Measurements from ENCODE around the gene CYTH4.

Gene CYTH4

DNA sequence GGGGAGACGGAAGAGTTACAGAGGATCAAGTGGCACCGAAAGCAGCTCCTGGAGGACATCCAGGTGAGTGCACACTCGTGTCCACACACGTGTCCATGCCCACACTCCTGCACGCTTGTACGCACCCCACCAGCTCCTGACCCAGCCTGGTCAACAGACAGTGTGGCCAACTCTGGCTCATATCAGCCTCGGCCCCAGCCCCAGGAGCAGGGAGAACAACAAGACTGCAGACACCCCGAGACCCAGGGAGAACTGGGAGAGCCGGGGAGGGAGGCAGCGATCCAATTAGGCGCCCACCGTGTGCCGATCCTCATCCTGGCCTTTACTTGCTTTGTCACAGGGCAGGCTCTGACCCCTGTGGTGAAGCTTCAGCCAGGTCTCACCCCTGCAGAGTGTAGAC lies 10.3 kb downstream of the CYTH4 start:
- DNase-seq: no peak

DNA sequence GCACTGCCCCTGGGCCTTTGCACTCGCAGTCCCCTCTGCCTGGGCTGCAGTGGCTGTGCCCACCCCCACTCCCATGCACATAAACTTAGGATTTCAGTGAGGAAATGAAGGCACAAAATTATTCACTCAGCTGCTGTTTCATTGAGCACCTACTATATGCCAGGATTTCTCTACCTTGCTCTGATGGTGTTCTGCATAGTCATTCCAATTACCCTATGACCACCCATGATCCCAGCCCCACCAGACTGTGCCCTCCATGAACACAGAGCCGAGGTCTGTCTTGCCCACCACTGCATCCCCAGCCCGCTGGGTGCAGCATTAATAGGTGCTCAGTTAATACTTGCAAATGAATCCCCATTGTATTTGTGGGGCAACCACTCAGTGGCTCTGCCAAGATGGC lies 10.9 kb downstream of the CYTH4 start:
- no peak for DNase-seq

DNA sequence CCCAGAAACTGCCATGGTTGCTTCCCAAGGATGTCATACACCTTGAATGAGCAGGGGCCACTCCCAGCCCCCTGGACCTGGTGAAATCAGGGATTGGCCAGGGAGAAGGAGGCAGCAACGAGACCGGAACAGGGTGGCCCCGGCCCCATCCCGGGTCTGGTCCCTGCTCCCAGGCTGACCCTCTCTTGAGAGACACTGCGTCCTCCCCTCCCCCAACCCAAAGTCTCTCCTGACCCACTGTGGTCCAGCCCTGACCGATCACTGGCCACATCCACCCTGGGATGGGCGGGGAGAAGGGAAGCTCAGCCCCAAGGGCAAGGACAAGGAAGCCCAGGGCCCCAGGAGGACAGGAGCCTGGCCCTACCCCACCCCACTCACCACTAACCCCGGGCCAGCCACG lies 12.4 kb downstream of the CYTH4 start:
- DNase-seq: no peak

DNA sequence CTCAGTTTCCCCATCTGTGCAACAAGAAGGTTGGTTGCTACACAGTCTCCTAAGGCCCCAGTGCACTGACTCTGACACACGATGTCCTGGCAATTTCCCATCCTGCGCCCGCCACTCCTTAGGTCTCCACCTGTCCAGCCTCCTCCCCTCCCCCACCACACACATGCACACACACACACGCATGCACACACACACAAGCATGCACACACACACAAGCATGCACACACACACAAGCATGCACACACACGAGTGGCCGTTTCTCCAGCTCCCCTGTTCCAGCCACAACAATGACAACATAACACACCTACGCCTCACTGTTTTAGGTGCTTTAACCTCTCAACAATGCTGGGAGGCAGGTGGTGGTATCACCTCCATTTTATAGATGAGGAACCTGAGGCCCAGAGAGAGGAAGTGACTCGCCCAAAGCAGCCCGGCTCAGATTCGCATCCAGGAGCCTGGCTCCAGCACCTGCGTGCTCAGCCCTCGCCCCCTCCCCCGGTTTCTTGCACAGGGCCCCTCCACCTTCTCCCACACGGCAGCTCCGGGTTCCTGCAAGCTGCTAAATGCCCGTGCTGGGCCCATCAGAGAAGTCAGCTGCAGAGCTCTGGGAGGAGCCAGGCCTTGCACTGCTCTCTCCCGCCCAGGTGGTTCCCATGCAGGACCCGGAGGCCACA lies 13.0 kb downstream of the CYTH4 start:
- no peak for DNase-seq

DNA sequence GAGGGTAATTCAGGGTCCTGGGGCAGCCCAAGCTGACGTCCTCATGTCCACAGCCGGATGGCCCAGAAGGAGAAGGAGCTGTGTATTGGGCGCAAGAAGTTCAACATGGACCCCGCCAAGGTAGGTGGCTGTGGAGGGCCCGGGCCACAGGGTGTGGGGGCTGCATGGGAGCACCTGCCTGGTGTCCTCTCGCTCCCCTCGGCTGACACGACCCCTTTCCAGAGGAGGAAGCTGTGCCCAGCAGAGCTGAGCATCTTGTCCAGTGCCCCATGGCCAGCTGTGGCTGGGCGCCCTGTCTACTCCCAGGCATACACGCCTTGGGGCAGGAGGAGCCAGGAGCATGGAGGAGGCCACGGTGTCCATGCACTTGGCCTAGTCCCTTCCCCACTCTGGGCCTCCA lies 13.6 kb downstream of the CYTH4 start:
- DNase-seq: no peak

DNA sequence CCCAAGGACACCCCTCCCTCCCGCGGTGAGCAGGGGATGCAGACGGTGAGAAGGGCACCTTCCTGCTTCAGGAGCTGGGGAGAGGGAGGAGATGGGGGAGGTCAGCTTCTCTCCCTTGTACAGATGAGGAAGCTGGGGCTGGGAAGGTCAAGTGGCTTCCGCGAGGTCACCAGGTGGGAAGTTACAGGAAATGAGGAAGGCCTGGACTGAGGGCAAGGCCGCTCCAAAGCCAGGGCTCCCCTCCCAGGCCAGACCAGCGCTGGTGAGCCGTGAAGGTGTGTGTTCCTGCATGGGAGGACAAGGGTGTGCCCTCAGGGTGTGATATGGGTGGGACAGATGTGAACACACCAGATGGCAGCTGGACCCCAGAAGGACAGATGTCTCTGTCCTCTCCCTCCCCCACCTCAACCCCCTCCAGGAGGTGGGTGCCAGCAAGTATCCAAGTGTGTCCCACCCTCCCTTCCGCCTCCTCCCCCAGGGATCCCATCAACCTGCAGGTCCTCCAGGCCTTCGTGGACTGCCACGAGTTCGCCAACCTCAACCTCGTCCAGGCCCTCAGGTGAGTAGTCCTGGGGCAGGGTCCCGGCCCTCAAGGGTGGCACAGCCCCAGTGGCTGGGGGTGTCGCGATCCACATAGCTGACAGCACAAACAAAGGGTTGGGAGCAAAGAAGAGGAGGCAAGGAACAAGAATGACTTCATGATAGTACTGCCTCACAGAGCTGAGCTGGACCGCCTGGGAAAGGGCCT lies 16.6 kb downstream of the CYTH4 start:
- no peak for DNase-seq

DNA sequence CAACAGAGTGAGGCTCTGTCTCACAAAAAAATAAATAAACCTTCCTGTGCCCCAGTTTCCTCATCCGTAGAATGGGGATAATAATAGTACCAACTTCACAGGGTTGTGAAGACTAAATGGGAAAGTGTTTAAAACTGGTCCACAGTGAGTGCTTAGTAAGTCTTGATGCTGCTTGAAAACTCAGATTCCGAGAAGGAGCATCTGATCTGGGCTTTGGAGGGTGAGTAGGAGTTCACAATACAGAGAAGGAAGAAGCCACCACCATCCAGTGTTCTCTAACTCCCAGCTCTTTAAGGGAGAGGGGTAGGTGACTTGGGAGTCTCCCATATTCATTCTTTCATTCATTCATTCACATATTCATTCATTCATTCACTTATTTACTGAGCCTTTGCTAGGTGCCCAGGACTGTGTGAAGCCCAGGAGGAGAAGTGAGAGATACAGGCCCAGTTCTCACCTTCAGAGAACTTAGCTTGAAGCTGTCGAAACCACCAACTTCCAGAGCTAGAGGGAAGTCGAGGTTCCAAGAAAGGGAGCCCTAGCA lies 17.7 kb downstream of the CYTH4 start:
- DNase-seq: no peak

DNA sequence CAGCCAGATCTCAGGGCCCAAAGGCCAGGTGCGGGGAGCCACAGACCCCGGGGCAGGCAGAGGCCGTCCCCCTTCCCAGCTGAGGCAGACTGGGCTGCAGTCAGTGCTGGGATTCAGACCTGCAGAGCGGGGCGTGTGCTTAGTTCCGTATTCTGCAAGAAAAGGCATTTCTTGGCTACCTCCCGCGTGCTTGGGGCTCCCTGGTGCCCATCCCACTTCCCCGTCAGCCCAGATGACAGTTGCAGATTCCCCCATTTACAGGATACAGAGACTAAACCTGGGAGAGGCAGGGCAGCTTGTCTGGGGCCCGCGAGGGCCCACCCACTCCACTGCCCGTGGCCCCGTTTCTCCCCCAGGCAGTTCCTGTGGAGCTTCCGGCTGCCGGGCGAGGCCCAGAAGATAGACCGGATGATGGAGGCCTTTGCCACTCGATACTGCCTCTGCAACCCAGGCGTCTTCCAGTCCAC lies 18.3 kb downstream of the CYTH4 start:
- DNase-seq: no peak

DNA sequence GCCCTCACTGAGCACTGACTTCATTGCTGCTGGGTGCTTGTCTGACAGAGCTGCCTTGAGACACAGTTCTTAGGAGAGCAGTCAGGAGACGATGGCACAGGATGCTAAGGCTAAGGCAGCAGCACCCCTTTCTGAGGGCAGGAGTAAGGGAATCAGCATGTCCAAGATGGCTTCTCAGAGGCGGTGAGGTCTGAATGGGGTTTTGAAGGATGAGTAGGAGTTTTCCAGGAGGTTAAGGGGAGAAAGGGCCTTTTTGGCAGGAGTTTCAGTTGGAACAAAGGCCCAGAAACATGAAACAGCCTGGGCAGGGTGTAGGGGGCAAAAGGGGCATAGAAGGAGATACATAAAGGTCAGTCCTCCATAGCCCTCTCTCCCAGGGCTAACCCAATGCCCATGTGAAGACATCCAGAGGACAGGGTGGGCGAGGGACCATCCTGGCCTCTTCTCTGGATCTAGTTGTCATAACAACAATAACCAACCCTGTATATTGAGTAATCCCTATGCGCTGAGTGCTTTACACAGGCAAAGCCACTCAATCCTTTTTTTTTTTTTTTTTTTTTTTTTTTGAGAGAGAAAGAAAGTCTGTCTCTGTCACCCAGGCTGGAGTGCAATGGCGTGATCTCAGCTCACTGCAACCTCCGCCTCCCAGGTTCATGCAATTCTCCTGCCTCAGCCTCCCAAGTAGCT lies 19.0 kb downstream of the CYTH4 start:
- no peak for DNase-seq

DNA sequence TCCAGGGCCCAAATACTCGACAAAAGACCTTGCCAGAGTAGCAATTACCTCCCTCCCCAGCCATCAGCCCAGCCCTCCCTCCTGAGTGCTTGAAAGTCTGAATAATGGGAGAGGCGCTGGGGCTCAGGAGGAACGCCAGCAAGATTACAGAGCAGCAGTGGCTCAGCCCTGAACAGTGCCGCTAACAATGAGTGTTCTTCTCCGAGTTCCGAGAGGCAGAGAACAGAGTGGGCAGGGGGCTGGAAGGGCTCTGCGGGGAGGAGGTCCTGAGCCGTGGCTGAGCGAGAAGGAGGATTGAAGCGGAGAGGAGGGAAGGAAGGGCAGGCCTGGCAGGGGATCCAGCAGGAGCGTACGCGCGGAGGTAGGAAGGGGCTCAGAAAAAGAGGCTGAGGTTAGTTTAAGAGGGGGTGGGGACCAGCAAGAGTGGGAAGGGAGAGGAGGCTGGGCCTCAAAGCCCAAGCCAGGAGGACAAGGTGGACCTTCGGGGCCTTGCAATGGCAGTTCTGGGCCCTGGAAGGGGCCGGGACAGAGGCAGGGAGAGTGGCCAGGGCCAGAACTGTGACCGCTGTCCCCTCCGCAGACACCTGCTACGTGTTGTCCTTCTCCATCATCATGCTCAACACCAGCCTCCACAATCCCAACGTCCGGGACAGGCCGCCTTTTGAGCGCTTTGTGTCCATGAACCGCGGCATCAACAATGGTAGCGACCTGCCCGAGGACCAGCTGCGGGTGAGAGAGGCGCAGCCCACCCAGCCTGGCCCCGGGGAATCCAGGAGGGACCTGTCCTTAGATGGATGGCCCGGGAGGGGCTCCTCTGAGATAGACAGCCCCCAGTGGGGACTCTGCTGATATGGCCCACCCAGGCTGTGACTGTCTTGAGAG lies 20.6 kb downstream of the CYTH4 start:
- DNase-seq: no peak

DNA sequence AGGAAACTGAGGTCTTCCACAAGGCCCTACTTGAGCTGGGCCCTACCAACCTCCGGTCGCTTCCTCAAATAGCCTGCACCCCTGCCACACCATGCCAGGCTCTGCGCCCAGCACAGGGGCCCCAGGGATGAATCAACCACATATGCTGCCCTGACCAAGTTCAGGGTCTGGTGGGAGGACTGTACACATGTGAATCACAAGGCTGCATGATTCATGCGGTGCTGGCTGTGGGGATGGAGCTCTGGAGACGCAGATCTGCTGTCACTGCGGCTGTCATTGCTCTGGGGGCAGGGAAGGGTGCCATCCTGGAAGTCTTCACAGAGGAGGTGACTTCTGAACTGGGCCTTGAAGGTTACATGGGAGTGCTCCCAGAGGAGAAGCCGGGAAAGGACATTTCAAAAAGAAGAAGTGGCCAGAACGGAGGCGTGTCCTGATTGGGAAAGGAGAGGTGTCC lies 21.5 kb downstream of the CYTH4 start:
- DNase-seq: no peak

DNA sequence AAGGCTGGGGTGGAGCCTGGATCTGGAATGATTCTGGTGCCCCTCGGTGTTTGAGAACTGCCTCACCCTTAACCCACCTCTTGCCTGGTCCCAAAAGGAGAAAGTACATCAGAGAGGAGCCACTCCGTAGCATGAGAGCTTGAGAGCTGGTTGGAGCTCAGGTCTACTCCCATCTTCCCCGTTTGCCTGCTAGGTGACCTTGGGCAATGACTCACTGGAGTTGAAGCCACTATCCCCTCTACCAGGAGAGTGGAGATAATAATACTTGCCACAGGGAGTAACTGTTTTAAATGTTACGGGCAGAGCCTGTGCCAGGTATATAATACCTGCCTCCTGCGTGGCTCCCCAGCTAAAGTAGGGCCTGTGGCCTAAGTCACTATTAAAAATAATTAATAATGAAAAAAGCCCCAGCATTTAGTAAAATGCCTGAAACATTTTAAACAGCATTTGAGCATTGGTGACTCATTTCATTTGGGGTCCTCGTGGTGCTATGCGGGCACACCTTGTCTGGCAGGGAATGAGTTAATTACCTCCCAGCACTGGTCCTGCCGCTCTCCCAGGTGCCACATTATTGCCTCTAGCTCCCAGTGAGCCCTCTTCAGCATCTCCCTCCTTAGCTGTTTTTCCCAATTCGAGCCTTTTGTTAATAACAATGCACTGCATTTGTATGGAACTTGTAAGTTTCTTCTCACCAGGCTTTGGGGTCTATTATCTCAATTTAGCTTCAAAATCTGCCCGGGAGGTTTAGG lies 22.5 kb downstream of the CYTH4 start:
- DNase-seq: no peak

DNA sequence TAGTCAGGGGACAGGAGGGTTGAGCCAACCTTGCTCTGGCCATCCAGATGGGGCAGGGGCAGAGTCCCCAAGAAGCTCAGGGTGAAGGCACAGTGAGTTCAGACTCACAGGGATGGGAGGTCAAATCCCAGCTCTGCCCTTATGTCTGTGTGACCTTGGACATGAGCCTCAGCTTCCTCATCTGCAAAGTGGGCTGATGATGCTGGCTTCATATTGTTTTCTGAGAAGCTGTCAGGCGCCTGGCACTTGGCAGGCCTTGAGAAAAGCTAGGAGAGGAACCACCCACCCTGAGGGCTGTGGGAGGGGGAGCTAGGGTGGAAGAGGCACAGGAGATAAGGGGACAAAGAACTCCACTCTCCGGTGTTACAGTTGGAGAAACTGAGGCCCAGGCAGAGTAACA lies 23.6 kb downstream of the CYTH4 start:
- no peak for DNase-seq

DNA sequence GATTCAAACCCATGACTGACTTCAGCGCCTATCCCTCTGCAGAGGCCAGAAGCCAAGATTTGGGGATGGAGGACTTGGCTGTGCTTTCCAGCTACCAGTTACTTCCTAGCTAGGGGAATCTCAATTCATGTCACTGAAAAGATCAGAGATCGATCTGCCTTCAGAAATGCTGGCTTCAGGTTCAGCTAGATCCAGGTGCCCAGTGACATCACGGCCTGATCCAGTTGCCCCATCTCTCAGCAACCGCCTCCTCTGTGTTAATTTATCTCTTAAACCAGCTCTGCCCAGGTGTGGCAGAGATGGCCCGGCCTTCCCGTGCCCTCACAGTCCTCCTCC lies 24.2 kb downstream of the CYTH4 start:
- no peak for DNase-seq

DNA sequence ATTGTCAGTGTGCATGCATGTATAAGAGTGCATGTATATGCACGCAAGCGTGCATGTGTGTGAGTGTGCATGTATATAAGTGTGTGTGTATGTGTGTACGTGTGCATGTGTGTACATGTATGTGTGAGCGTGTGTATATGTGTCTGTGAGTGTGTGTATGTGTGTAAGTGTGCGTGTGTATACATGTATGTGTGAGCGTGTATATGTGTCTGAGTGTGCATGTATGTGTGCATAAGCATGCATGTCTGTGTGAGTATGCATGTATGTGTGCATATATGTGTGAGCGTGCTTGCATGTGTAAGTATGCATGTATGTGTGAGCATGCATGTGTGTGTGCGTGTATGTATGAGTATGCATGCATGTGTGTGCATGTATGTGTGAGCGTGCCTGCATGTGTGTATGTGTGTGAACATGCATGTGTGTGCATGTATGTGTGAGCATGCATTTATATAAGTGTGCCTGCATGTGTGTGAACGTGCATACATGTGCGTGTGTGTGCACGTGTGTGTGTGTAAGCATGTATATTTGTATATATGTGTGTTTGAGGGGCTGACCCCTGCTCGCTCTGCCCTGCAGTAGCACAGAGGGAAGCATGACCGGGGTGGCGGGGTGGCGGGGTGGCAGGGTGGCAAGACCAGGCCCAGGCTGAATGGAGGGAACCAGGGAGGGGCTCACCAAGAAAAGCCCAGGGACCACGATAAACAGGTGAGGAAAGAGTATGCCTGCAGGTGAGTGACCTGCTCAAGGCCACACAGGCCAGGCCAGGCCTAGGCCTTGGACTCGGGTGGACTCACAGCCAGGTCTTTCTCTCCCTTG lies 26.3 kb downstream of the CYTH4 start:
- DNase-seq: no peak

DNA sequence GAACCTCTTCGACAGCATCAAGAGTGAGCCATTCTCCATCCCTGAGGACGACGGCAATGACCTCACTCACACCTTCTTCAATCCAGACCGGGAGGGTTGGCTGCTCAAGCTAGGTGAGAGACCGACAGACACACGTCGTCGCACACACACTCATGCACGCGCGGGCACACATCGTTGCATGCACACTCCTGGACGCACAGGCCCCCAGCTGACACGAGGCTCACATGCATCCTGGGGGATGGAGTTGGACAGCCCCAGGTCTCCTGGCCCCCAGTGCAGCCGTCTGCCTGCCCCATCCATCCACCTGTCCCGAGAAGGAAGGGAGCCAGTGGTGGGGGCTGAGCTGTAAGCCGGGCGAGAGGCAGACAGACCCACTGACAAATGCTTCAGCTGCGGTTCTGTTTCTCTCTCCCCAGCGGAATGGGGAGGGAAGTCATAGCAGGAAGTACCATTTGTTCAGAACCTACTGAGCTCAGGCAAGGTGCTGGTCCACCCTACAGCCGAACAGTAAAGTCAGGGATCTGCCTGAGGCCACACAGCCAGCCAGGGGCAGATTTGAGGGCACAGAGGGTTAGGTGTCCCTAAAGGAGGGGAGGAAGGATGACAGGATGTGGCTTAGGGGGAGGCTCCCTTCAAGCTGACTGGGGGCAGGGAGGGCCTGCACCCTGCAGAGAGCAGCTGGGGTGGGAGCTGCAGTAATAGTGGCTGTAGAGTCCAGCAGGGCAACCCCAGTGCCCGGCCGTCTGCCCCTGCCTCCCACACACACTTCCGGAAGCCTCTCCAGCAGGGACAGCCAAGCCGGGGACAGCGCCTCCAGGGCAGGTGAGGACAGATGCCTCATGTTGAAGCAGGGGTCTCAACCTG lies 27.1 kb downstream of the CYTH4 start:
- no peak for DNase-seq

DNA sequence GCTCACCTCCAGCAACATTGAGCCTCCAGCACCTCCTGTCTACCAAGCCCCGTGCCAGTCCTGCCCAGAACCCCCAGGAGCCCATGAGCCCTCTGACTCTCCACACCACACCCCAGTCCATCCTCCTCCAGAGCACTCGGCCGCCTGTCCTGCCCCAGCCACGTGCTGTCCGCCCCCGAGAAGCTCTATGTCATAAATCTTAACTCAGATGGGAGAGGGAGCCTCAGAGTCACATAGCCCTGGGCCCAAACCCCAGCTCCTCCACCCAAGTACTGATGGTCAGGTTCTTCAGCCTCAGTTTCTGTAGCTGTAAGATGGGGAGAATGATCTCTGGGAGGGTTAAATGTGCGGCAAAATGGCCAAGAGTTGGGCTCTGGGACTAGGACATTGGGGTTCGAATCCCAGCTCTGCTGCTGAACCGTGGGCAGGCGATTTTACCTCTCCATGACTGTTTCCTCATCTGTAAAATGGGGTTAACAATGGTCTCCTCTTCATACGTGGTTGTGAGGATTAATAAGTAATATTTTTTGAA lies 27.8 kb downstream of the CYTH4 start:
- no peak for DNase-seq

DNA sequence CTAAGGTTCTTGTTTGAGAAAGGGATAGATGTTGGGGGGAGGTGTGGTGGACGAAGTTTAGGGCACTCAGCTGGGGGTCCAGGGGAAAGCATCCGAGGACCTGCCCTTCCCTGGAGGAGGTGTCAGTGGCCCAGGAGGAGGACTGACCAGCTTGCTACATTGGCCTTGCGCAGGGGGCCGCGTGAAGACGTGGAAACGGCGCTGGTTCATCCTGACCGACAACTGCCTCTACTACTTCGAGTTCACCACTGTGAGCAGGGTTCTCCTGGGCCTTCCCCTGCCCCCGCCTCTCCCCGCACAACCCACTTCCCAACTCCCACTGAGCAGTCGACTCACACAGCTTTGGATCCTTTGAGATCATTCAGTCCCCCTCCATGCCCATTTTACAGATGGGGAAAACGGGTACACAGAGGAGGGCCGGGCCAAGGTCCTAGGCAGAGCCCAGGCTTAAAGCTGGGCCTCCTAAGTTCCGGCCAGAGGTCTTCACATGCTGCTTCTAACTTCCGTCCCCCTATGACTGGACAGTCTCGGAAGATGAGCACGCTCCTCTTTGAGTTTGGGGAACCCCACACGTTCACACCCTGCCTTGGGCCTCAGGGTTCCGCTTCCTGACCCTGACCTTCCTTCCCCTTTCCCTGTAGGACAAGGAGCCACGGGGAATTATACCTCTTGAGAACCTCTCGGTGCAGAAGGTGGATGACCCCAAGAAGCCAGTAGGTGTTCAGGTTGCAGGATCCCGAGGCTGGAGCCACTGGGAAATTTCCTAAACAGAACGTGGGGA lies 28.7 kb downstream of the CYTH4 start:
- DNase-seq: no peak

DNA sequence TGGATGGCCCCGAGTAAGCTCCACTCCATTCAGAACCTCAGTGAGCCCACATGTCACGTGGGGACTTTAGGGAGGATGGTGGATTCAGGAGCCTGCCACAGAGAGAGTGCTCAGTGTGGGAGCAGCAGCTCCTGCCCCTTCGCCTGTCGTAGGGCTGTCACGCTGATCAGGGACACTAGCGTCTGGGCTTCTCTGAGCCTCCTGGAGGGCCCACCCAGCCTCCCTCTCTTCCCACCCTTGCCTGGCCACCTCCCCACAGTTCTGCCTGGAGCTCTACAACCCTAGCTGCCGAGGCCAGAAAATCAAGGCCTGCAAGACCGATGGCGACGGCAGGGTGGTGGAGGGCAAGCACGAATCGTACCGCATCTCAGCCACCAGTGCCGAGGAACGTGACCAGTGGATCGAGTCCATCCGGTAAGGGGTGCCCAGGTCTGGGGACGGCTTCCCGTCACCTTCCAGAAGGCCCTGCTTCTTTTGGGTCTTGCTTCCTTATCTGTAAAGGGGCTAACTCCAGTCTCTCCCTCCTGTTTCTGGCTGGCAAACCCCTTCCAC lies 29.5 kb downstream of the CYTH4 start:
- no peak for DNase-seq
